Measurements from ENCODE around the gene SVOPL.

SVOPL gene

GRCh38 chr7:138663725-138664710 is 37.1 kb downstream of the SVOPL start:
- no peak overlapping the region for H3K27ac ChIP-seq (ENCODE audit: poor library complexity, severe bottlenecking)
- peak; percentile 60 for ATAC-seq (ENCODE audit: low read depth)
- no peak for DNase-seq (ENCODE audit: low spot score)
- no peaks in the 10 kb centered on the region for H3K27me3 ChIP-seq (ENCODE audit: insufficient read depth, poor library complexity, severe bottlenecking)
- H3K4me1 ChIP-seq (ENCODE audit: insufficient read depth, poor library complexity, severe bottlenecking): no peaks in the 10 kb centered on the region
- H3K4me3 ChIP-seq (ENCODE audit: severe bottlenecking): peak overlapping the region; percentile 23
- TF ChIP-seq, protein P1, sequence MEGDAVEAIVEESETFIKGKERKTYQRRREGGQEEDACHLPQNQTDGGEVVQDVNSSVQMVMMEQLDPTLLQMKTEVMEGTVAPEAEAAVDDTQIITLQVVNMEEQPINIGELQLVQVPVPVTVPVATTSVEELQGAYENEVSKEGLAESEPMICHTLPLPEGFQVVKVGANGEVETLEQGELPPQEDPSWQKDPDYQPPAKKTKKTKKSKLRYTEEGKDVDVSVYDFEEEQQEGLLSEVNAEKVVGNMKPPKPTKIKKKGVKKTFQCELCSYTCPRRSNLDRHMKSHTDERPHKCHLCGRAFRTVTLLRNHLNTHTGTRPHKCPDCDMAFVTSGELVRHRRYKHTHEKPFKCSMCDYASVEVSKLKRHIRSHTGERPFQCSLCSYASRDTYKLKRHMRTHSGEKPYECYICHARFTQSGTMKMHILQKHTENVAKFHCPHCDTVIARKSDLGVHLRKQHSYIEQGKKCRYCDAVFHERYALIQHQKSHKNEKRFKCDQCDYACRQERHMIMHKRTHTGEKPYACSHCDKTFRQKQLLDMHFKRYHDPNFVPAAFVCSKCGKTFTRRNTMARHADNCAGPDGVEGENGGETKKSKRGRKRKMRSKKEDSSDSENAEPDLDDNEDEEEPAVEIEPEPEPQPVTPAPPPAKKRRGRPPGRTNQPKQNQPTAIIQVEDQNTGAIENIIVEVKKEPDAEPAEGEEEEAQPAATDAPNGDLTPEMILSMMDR (IDR thresholded peaks at IDR 0.05; ENCODE audit: poor library complexity, severe bottlenecking): no peak
- H3K36me3 ChIP-seq (ENCODE audit: low read depth): no peaks in the 10 kb centered on the region
- H3K9me3 ChIP-seq (ENCODE audit: severe bottlenecking): no peaks in the 10 kb centered on the region

DNA sequence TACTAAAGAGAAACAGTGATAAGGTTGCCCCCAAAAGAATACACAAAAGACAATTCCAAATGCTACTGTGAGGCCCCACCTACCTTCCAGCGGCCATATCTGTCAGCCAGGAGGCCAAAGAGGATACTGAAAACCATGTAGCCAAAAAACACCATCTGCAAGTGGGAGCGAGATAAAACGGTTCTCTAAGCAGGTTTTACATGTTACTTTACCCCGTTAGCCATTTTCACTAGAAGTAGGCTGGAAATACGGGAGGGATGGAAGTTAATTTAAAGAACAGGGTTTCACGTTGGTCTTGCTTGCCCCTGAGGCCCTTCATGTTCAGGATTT is 38.2 kb downstream of the SVOPL start:
- no peak overlapping the region for H3K27ac ChIP-seq (ENCODE audit: poor library complexity, severe bottlenecking)
- no peaks in the 10 kb centered on the region for H3K36me3 ChIP-seq (ENCODE audit: low read depth)
- TF ChIP-seq, protein P1 (IDR thresholded peaks at IDR 0.05; ENCODE audit: poor library complexity, severe bottlenecking): no peak
- H3K27me3 ChIP-seq (ENCODE audit: insufficient read depth, poor library complexity, severe bottlenecking): no peaks in the 10 kb centered on the region
- no peaks in the 10 kb centered on the region for H3K4me1 ChIP-seq (ENCODE audit: insufficient read depth, poor library complexity, severe bottlenecking)
- H3K9me3 ChIP-seq (ENCODE audit: severe bottlenecking): no peaks in the 10 kb centered on the region
- no peak overlapping the region for H3K4me3 ChIP-seq (ENCODE audit: severe bottlenecking)
- ATAC-seq (ENCODE audit: low read depth): no peak
- DNase-seq (ENCODE audit: low spot score): no peak

- Histone ChIP-seq H3K9me3 (ENCODE audit: severe bottlenecking) (no peaks in the 10 kb centered on the region), H3K27ac (ENCODE audit: poor library complexity, severe bottlenecking) (no peak overlapping the region), H3K4me1 (ENCODE audit: insufficient read depth, poor library complexity, severe bottlenecking) (no peaks in the 10 kb centered on the region), H3K36me3 (ENCODE audit: low read depth) (no peaks in the 10 kb centered on the region), H3K4me3 (ENCODE audit: severe bottlenecking) (no peak overlapping the region), H3K27me3 (ENCODE audit: insufficient read depth, poor library complexity, severe bottlenecking) (no peaks in the 10 kb centered on the region)
- DNase-seq (ENCODE audit: low spot score): no peak
- no peak for ATAC-seq (ENCODE audit: low read depth)
- TF ChIP-seq, protein P1 (IDR thresholded peaks at IDR 0.05; ENCODE audit: poor library complexity, severe bottlenecking): no peak
Measured at GRCh38 chr7:138662076-138662990, 38.8 kb downstream of the SVOPL start.

- no peaks in the 10 kb centered on the region for H3K4me1 ChIP-seq (ENCODE audit: insufficient read depth, poor library complexity, severe bottlenecking)
- DNase-seq (ENCODE audit: low spot score): no peak
Measured at GRCh38 chr7:138661069-138661635, 40.0 kb downstream of the SVOPL start.

More at GRCh38 chr7:138661069-138661635, 40.0 kb downstream of the SVOPL start:
- Histone ChIP-seq H3K4me3 (ENCODE audit: severe bottlenecking) (no peak overlapping the region), H3K27ac (ENCODE audit: poor library complexity, severe bottlenecking) (no peak overlapping the region), H3K27me3 (ENCODE audit: insufficient read depth, poor library complexity, severe bottlenecking) (no peaks in the 10 kb centered on the region), H3K9me3 (ENCODE audit: severe bottlenecking) (no peaks in the 10 kb centered on the region), H3K36me3 (ENCODE audit: low read depth) (no peaks in the 10 kb centered on the region)
- TF ChIP-seq, protein P1 (IDR thresholded peaks at IDR 0.05; ENCODE audit: poor library complexity, severe bottlenecking): no peak
- ATAC-seq (ENCODE audit: low read depth): no peak

Data from RWPE2 (cell line).